Left colon (tissue), 2 donors: ENCODE data around the gene TENM3. TPM values are rescaled to one million over a fixed set of nuclear protein-coding genes. Genes with fewer than 3 reads are reported as not detected.

ENCODE experiments used
- ATAC-seq: fragments of 200-7000 bp; cut with Tn5 transposase; one replicate; pipeline ENCODE4 v1.9.1; 2020; ENCODE audit warnings: mild to moderate bottlenecking, moderate library complexity
- DNase-seq, 2 donors: peaks; one replicate each; pipeline ENCODE4 v3.0.0-alpha.2; 2020
- intact Hi-C, 2 donors: fragments of 100-400 bp; cut with DNase I in 1 of 2; cut with micrococcal nuclease in 1 of 2; formaldehyde crosslinking; loops; one replicate each; pipeline versions ENCODE4 v1.11.2 to v1.14.0; 2022; cut with DNase I, micrococcal nuclease
- total RNA-seq, 2 donors: library from RNA; stranded (reverse); fragmentation: NEBNext Ultra II Directional; extraction: Animal tissue kit (Norgen Biotek cat#: 25700); gene quantifications; one replicate each; pipeline ENCODE4 v1.2.1, GENCODE V29; 2021
- donor health status: DM: no; HTN: no; CAD: no.
- donor health status: DM: yes; HTN: yes; CAD: no.

Gene TENM3
- total RNA-seq, 2 donors from 2014 or later: 0.18 to 2.2 TPM

- no peak for DNase-seq
- ATAC-seq: no peak
- intact Hi-C loops: no loop called here
Measured at GRCh38 chr4:182518421-182518820, 275.2 kb downstream of the TENM3 start.

- ATAC-seq: no peak
- intact Hi-C loops: no loop called here
- DNase-seq: no peak
Measured at GRCh38 chr4:182519528-182519927, 276.3 kb downstream of the TENM3 start.

GRCh38 chr4:182521011-182521410, 277.8 kb downstream of the TENM3 start:
- no peak for ATAC-seq
- no peak for DNase-seq
- intact Hi-C loops: no loop called here

DNA sequence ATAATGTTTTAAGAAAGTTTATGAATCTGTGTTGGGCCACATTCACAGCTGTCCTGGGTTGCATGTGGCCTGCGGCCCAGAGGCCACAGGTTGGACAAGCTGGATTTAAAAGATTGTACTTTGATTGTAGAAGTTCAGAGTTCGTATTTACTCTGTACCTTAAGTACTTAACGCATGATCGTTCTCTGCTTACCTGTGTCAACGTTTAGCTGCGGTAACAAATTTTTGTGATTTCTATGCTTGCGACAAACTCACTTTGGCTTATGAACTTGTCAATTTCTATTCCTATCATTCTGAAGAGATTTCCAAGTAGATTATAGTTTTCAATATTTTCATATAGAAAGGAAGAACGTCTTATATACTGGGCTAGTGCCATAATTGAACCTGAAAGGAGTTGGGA, 285.6 kb downstream of the TENM3 start:
- intact Hi-C loops: no loop called here
- ATAC-seq (no peak), DNase-seq (no peak)

- intact Hi-C loops: no loop called here
- DNase-seq (no peak), ATAC-seq (no peak)
Measured at GRCh38 chr4:182530451-182530850, 287.2 kb downstream of the TENM3 start.

- intact Hi-C loops: no loop called here
- ATAC-seq (no peak), DNase-seq (no peak)
Measured at GRCh38 chr4:182531555-182532162, 288.5 kb downstream of the TENM3 start.

GRCh38 chr4:182532441-182532840, 289.2 kb downstream of the TENM3 start:
- ATAC-seq: no peak
- intact Hi-C loops: no loop called here

GRCh38 chr4:182533964-182534363, 290.8 kb downstream of the TENM3 start:
- DNase-seq: no peak
- no peak for ATAC-seq
- intact Hi-C loops: no loop called here

More at GRCh38 chr4:182532441-182532840, 289.2 kb downstream of the TENM3 start:
- no peak for DNase-seq

- ATAC-seq (no peak), DNase-seq (no peak)
- intact Hi-C loops: no loop called here
Measured at GRCh38 chr4:182536221-182536811, 293.1 kb downstream of the TENM3 start.

GRCh38 chr4:182537031-182537795, 294.0 kb downstream of the TENM3 start:
- ATAC-seq (no peak), DNase-seq (no peak)
- intact Hi-C loops: no loop called here

DNA sequence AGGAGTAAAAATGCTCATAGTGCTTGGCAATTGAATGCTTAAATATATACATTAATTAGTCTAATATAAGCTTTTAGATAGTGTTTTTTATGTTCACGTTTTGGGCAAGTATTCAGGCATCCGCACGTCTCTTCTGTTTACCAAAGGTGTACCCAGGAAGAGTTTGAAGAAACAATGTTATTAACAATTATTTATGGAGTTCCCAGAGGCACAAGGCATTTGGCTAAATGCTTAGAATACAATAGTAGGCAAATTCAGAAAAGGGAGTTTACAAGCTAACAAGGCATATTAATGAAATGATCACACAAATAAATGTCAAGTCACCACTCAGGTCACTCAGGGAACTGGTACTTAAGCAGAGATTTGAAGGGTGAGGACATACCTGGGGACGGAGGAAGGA, 294.8 kb downstream of the TENM3 start:
- ATAC-seq (no peak), DNase-seq (no peak)
- intact Hi-C loops: no loop called here

DNA sequence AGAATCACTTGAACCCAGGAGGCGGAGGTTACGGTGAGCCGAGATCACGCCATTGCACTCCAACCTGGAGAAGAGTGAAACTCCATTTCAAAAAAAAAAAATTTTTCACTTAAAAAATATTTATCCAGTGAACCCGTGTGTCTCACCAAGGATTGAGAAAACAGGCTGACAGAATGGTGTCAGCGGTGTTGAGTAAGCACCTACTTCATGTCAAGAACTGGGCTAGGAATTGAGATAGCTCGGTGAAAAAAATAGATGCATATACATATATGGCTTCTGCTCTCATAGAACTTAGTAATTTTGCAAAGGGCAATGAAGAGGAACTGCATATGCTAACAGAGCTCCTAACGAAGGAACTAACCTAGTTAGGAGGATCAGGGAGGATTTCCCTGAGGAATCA, 297.3 kb downstream of the TENM3 start:
- DNase-seq (no peak), ATAC-seq (no peak)
- intact Hi-C loops: no loop called here

DNA sequence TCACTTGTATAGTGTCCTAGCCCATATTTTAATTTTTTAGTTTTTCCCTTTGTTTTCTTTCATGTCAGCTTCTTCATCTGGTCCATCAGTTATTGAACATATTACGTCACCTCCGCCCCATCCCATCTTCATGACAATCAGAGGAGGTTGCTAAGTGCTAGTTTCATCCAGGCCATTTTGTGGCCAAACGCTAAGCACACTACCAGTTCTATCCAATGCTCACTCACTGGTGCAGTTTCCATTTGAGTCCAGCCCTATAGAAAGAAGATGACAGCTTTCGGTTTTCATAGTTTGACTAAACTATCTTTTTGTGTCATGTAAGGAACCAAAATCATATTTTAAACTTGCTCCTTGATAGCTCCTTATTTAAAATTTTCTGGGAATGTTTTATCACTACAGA, 304.2 kb downstream of the TENM3 start:
- DNase-seq (no peak), ATAC-seq (no peak)
- intact Hi-C loops: no loop called here

- ATAC-seq (no peak), DNase-seq (no peak)
- intact Hi-C loops: no loop called here
Measured at GRCh38 chr4:182548156-182548555, 305.0 kb downstream of the TENM3 start.

DNA sequence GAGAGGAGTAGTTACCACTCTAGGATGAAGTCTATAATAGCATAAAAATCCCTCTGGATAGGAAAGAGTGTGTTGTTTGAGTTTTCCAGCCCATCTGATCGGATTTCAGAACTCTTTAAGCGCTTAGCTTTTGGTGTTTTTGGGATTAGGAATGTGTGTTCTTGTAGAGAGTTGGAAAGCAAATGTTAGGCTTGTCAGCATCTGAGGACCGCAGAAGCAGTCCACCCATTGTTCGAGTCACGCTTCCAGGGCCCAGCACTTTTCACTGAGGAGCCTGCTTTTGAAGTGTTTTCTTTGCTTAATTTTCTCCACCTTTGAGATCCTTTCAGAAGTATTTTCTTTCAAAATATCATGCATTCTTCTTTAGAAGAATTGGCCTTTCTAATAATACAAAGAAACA, 306.2 kb downstream of the TENM3 start:
- ATAC-seq (no peak), DNase-seq (no peak)
- intact Hi-C loops: no loop called here

DNA sequence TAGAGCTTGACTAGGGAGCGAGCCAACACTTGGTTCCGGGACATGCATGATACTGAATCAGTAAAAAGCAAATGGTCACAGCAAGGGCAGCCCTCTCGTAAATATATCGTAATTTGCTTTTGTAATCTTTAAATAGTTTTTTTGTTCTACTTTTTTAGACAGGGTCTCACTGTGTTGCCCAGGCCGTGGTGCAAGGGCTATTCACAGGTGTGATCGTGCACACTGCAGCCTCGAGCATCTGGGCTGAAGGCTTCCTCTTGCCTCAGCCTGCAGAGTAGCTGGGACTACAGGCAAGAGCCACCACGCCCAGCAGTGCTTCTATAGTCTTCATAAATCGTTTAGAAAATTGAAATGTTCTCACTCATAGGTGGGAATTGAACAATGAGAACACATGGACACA, 309.7 kb downstream of the TENM3 start:
- DNase-seq (no peak), ATAC-seq (no peak)
- intact Hi-C loops: no loop called here

GRCh38 chr4:182553653-182554052, 310.5 kb downstream of the TENM3 start:
- DNase-seq (no peak), ATAC-seq (no peak)
- intact Hi-C loops: no loop called here

DNA sequence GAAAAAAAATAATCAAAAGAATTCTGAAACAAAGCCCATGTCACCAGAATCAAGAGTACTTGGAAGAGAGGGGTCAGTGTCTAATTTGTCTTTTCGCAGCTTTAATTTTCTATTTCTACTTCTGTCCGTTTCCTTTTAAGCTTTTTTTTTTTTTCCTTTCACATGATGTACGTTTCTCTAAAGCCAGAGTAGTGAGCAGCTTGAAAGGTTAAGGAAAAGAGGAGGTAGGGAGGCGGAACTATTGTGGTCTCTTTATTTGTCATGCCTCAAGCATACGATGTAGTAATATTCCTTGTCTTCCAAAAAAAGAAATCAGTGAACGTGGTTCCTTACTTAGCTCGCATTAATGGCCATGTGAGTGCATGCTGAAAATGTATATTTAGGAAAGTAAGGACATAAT, 311.5 kb downstream of the TENM3 start:
- ATAC-seq: no peak
- intact Hi-C loops: no loop called here
- DNase-seq: no peak

DNA sequence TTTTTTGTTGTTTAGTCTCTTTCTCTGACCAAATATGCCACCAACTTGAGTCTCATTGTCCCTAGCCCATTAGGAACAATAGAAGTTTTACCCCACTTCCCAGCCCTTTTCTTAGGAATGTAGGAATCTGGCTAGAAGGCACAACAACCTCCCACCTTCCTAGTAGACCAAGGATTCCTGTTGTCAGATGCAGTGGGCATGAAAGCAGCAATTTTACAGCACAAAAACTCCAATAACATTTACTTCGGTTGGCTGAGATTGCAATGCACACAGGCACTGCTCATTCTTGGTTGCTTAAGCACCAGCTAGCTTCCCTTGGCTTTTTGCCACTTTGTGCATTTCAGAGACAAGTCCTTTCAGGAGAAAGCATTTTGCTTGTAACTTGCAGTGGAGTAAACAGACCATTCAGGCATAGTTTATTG, 312.8 kb downstream of the TENM3 start:
- DNase-seq (no peak), ATAC-seq (no peak)
- intact Hi-C loops: no loop called here

DNA sequence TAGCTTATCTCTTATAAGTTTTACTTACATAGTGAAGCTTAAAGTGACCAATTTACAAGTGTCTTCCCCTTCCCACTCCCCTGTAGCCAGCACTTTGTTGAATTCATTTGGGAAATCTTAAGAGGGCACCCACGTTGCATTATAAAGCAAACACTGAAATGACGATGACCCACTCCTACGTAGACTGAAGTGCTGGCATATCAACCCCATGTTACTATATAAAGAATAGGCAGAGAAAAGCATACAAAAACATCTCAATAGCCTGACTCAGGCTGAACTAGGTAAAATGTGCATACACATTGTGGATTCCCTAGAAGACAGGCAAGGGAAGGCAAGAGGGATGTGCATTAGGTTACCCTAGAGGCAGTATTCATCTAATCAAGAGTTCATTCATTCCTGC, 313.4 kb downstream of the TENM3 start:
- intact Hi-C loops: no loop called here
- no peak for DNase-seq
- no peak for ATAC-seq
